ENCODE results near the gene NDUFS2.

Gene NDUFS2

GRCh38 chr1:161196521-161197451 is 5.4 kb upstream of the NDUFS2 start:
- DNase-seq: no peak

GRCh38 chr1:161197560-161198193 is 4.5 kb upstream of the NDUFS2 start:
- no peak for DNase-seq

- DNase-seq: no peak
Observed at GRCh38 chr1:161198194-161198896, 3.8 kb upstream of the NDUFS2 start.

GRCh38 chr1:161198897-161199431 is 3.2 kb upstream of the NDUFS2 start, which contains the start of gene ADAMTS4:
TSS of gene ADAMTS4 (minus strand) at chr1:161199054. CDS start at chr1:161198627, 427 bp downstream.
- no peak for DNase-seq

GRCh38 chr1:161199506-161200139 is 2.5 kb upstream of the NDUFS2 start:
- no peak for DNase-seq

GRCh38 chr1:161200421-161200991 is 1.7 kb upstream of the NDUFS2 start:
- DNase-seq: no peak

GRCh38 chr1:161200992-161201835 is 953 bp upstream of the NDUFS2 start:
- no peak for DNase-seq

GRCh38 chr1:161206411-161207140 is 4.4 kb downstream of the NDUFS2 start:
- no peak for DNase-seq

GRCh38 chr1:161207173-161207572 is 5.0 kb downstream of the NDUFS2 start:
- no peak for DNase-seq

GRCh38 chr1:161209790-161210409 is 7.7 kb downstream of the NDUFS2 start:
- DNase-seq: peak; percentile 74

- DNase-seq: no peak
Observed at GRCh38 chr1:161214369-161214768, 12.2 kb downstream of the NDUFS2 start.

- DNase-seq: no peak
Observed at GRCh38 chr1:161215076-161215475, 12.9 kb downstream of the NDUFS2 start, which contains the start of gene FCER1G. TSS of gene FCER1G (plus strand) at chr1:161215295. CDS start at chr1:161215322, 27 bp downstream.

GRCh38 chr1:161216945-161217712 is 15.0 kb downstream of the NDUFS2 start:
- peak; percentile 14 for DNase-seq

GRCh38 chr1:161217831-161218230 is 15.7 kb downstream of the NDUFS2 start:
- DNase-seq: no peak

- DNase-seq: no peak
Observed at GRCh38 chr1:161218301-161219077, 16.3 kb downstream of the NDUFS2 start.

GRCh38 chr1:161219078-161219892 is 17.1 kb downstream of the NDUFS2 start:
- no peak for DNase-seq

GRCh38 chr1:161220002-161220401 is 17.8 kb downstream of the NDUFS2 start:
- no peak for DNase-seq
